Effector CD4-positive, alpha-beta T cell (primary cell): ENCODE data around the gene ZW10.
"Not testable (repeated sequence)": the region's sequence is repeated elsewhere in the genome, so short reads cannot be mapped to it uniquely, and the experiment has no call there.

Source experiments
- DNase-seq: peaks from one replicate; pipeline ENCODE4 v3.0.0-alpha.2; 2020
- total RNA-seq: gene quantifications from one replicate; lab custom pipeline; 2026; lab: John Stamatoyannopoulos, UW

ZW10 gene, protein sequence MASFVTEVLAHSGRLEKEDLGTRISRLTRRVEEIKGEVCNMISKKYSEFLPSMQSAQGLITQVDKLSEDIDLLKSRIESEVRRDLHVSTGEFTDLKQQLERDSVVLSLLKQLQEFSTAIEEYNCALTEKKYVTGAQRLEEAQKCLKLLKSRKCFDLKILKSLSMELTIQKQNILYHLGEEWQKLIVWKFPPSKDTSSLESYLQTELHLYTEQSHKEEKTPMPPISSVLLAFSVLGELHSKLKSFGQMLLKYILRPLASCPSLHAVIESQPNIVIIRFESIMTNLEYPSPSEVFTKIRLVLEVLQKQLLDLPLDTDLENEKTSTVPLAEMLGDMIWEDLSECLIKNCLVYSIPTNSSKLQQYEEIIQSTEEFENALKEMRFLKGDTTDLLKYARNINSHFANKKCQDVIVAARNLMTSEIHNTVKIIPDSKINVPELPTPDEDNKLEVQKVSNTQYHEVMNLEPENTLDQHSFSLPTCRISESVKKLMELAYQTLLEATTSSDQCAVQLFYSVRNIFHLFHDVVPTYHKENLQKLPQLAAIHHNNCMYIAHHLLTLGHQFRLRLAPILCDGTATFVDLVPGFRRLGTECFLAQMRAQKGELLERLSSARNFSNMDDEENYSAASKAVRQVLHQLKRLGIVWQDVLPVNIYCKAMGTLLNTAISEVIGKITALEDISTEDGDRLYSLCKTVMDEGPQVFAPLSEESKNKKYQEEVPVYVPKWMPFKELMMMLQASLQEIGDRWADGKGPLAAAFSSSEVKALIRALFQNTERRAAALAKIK
- total RNA-seq: 15.2 reads per million, percentile 41 among the genes with 10 or more reads in this experiment

DNA sequence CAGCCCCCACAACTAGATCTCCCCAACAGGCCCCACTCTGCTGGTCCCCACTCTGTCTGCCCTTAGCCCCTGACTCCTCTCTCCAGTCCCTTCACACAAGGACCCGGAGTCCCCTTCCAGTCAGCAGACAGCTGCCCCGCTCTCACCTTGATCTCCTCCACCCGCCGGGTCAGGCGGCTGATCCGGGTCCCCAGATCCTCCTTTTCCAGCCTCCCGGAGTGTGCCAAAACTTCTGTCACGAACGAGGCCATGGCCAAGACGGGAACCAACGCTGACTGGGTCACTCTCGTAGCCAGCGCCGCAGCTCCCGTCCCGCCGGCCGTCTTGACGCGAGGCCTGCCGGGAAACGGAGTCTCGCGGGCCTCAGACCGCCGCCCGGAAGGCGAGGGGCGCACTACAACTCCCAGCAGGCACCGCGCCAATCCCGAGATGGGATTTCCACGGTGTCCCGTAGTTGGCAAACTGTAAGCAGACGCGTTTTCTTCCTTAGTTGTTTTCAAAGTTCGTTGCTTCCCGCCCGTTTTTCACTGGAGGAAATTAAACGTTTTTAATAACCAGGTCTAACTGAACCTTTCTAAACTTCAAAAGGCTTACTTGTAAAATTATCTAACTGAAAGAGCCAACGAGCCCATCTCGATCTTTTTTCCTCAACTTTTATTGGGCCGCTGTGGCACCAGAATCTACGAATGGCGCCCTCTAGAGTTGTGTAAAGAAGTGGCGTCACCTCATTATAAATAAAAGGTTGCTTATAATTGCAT lies at the start of gene ZW10:
ZW10 (minus strand) TSS at position 277 of the 758 bp plus-strand sequence; CDS start at position 251, 26 bp downstream.
- peak; percentile 91 for DNase-seq

DNA sequence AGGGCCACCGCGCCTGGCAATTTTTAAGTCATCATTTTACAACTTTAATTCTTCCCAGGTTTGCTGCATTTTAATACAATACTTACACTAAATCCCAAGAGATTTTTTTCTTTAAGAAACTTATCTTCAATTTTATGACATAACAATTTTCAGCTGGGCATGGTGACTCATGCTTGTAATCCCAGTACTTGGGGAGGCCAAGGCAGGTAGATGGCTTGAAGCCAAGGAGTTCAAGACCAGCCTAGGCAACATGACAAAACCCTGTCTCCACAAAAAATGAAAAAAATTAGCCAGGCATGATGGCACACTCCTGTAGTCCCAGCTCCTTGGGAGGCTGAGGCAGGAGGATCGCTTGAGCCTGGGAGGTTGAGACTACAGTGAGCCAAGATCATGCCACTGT lies 44.9 kb upstream of the ZW10 start:
- no peak for DNase-seq

- DNase-seq: no peak
Observed at GRCh38 chr11:113817626-113818025, 44.1 kb upstream of the ZW10 start.

DNA sequence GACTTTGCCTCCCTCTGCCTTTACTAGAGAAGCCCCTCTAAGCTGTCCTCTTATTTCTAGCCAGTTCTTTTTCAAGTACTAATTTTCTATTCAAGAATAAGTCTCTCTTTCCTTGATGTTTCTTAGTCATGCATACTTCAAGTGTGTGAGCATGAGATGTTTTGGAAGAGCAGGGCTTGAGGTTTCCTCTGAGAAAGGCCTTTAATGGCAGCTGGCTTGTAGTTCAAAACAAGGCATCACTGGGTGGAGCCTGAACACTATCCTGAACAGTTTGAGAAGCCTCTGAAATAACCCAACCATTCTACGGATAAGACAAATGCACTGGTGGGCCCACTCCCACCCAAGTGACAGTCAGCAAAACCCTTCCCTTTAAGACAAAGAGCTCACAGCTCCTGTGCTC lies 43.7 kb upstream of the ZW10 start:
- DNase-seq: no peak

- DNase-seq: no peak
Observed at GRCh38 chr11:113814181-113814580, 40.7 kb upstream of the ZW10 start.

DNA sequence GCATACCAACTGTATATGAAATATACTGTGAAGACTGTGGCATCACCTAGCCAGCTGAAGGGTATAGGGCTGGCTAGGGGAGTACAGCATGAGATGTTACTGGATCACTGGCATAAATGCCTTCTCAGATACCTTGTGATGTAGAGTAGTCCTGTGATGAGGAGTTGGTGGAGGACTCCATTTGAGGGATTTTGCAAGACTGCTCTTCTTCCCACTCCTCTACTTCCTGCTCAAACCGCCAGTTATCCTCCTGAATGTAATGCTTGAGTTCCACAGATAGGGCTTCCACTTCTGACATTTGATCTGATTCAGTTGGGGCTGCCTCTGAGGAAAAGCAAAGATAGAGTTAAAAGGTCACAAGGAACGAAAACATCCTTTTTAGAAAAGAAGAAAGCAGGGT lies 35.4 kb upstream of the ZW10 start:
- DNase-seq: no peak

DNA sequence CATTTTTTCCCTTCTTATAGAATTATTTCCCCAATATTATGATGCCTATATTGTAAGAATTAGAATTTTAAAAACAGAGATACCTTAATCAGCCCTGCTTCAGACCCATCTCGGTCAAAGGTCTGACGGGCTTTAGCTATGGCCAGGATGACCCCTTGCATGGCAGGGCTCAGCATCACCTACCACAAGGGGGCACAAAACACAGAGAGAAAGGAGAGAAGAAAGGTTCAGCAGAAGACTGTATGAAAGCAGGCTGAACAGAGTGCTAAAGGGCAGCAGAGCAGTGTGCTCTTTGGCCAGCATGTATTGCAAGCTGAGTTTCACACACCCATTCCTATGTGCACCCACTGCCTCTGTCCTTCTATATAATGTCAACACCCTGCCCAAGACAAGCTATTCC lies 32.9 kb upstream of the ZW10 start:
- no peak for DNase-seq

- no peak for DNase-seq
Observed at GRCh38 chr11:113805640-113806039, 32.1 kb upstream of the ZW10 start.

DNA sequence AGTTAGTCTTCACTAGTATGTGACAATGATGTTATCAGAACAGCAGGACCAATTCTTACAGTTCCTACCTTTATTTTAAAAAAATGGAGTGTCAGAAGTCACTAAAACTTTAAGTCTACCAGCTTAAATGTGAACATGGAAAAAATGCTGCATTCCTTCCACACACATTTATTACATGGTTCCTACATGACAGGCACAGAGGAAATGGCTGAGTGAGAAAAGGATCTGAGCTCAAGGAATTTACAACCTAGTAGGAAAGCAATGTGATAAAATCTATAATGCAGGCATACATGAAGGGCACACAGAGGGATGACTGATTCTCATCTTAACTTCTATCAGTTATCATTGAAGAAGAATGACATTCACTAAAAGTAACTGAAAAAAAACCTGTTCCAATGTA lies 29.1 kb upstream of the ZW10 start:
- no peak for DNase-seq

GRCh38 chr11:113796663-113797259 lies 23.3 kb upstream of the ZW10 start:
- no peak for DNase-seq

- DNase-seq: no peak
Observed at GRCh38 chr11:113789675-113790320, 16.3 kb upstream of the ZW10 start.

DNA sequence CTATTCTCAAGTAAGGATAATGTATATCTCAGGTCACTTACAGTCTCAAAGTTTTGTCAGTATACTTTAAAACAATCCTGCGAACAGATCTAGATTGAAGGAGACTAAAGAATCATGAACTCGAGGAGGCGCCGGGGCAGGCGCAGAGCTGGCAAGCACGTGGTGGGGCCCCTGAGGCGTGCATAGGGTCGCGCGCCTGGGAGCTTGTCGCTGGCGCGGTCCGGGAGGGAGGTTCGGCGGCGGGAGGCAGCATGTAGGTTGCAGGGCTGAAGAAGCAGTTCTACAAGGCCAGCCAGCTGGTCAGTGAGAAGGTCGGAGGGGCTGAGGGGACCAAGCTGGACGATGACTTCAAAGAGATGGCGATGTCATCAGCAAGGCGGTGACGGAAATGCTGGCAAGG lies 15.5 kb upstream of the ZW10 start:
- not testable (repeated sequence) for DNase-seq

GRCh38 chr11:113782134-113782533 lies 8.6 kb upstream of the ZW10 start:
- no peak for DNase-seq

DNA sequence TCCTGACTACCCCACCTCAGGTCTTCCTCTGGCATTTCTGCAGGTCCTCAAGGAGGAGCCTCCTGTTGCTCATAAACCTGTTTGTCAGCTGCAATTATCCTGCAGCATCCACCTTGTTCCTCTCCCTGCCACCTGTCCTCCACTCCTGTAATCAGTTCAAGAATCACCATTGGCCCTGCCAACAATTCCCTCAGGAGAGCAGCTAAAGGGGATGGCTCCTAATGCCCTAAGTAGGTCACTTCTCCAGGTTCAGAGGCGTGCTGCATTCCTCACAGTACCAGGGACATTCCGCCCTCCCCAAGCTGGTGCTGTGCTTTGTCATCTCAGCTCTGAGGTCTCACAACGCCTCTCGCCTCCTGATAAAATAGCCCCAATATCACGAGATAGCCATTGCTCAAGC lies 8.2 kb upstream of the ZW10 start:
- no peak for DNase-seq

- DNase-seq: no peak
Observed at GRCh38 chr11:113779496-113779895, 6.0 kb upstream of the ZW10 start, which contains the start of gene CLDN25. Gene CLDN25, plus strand, starts transcription at chr11:113779796. Its CDS starts 0 bp downstream, at chr11:113779796.

GRCh38 chr11:113778111-113778910 lies 4.8 kb upstream of the ZW10 start:
- no peak for DNase-seq

- no peak for DNase-seq
Observed at GRCh38 chr11:113774174-113774503, 647 bp upstream of the ZW10 start.

GRCh38 chr11:113773092-113773415 lies 438 bp downstream of the ZW10 start:
- DNase-seq: no peak

DNA sequence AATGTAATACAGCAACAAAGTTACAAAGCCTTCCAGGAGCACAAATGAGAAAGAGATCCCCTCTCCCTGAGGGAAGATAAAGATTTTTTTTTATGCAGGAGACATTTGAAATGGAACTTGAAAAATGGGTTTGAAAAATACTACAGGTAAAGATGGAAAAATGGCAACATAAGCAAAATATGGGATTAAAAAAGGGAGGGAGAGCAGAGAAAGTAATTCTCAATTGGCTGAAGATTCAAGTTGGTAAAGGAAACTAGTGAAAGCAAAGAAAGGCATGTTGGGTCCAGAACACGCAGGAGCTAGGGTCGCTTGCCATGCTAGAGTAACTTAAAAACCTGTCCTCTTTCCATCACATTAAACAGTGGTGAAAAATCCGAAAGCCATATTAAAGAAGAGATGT lies 1.5 kb downstream of the ZW10 start:
- no peak for DNase-seq

DNA sequence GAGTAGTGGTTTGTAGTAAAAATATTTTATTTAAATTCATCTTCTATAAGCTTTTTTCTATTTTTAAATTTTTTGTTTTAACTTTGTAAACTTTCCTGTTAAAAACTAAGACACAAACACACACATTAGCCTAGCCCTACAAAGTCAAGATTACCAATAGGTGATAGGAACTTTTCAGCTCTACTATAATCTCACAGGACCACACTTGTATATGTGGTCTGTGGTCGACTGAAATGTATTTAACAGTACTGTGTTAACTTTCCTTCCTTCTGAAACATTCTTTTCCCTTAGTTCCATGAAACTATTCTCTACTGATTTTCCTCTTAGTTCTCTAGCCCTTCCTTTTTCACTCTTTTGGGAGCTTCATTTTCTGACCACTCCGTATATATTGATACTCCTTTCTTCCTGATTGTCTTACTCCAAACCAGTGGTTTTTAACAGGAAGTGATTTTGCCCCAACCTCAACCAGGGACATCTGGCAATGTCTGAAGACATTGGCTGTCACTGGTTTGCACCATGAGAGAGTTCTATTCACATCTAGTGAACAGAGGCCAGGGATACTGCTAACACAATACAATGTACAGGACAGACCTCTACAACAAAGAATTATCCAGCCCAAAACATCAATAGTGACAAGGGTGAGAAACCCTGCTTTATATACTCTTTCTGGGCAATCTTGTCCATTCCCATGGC lies 8.8 kb downstream of the ZW10 start:
- no peak for DNase-seq

- DNase-seq: not testable (repeated sequence)
Observed at GRCh38 chr11:113763040-113763439, 10.5 kb downstream of the ZW10 start.
